ENCODE data around the gene PRPSAP1.

DNA sequence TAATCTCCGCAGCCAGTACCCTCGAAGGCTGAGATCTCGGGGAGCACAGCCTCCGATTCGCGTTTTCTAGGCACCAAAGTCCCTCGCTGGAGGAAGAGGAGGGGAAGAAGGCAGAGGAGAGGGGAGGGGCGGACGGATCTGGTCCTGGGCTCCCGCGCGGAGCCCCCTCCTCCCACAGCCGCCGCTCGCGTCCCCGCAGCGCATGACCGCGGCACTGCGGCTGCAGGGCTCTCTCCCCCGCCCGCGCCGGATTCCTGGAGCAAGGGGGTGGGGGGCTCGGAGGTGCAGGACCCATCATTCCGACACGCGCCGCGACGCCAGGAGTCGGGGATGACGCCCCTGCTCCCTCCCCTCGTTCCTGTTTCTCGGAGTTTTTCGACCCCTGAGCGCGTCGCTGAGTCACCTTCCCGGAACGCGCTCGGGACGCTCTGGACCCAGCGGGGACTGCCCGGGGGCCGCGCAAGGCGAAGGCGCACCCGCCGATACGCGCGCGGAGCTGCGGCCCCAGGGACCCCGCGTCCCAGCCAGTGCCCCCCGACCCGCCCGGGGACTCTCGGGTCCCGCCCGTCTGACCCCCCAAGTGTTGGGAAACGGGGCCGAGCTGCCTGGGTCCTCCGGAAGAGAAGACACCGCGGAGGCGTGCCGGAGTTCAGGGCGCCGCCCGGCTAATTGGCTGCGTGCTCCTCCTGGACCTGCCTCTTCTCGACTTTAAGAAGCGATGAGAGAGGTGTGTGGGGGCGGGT lies 29.3 kb upstream of the PRPSAP1 start:
- TF ChIP-seq, protein P1, sequence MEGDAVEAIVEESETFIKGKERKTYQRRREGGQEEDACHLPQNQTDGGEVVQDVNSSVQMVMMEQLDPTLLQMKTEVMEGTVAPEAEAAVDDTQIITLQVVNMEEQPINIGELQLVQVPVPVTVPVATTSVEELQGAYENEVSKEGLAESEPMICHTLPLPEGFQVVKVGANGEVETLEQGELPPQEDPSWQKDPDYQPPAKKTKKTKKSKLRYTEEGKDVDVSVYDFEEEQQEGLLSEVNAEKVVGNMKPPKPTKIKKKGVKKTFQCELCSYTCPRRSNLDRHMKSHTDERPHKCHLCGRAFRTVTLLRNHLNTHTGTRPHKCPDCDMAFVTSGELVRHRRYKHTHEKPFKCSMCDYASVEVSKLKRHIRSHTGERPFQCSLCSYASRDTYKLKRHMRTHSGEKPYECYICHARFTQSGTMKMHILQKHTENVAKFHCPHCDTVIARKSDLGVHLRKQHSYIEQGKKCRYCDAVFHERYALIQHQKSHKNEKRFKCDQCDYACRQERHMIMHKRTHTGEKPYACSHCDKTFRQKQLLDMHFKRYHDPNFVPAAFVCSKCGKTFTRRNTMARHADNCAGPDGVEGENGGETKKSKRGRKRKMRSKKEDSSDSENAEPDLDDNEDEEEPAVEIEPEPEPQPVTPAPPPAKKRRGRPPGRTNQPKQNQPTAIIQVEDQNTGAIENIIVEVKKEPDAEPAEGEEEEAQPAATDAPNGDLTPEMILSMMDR (conservative IDR thresholded peaks at IDR 0.05; ENCODE audit: low read depth, low read length) = no peak
- TF ChIP-seq EZH2 (IDR thresholded peaks at IDR 0.05; ENCODE audit: low read length, unreplicated experiment) (no peak), EZH2phosphoT487 (IDR thresholded peaks at IDR 0.05; ENCODE audit: borderline replicate concordance, low read length) (no peak)

Data from PC-3 (cell line).